ENCODE results near the gene SLCO4A1.

Gene SLCO4A1

DNA sequence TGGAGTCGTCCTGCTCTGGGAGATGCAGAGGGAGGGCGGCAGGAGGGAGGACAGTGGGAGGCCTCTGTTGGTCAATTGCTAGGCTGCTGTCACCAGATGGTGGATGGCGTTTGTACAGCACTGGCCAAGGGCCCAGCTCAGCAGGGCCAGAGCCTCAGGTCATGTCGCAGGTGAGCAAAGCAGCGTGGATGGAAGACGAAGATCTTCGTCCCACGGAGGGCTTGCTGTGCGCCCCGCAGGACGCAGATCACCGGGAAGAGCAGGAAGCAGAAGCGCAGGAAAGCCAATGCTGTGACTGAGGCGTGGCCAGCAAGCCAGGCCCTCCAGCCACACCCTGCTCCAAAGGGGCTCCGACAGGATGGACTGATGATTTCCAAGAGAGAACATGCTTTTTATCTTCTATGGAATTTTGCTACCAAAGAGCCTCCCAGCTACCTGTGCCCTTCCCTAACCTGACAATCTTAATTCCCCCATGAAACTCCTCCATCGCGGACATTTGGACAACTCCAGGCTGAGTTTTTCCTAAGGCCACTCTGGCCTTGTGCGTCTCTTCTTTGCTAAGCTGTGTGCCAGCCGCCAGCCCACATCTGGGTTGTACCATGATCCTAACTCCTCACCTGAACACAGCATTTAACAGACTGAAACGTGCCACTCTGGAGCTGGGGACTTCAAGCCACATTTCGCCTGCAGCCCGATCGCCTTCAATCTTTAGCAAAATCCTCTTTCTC is 3.5 kb upstream of the SLCO4A1 start:
- no peak for DNase-seq

GRCh38 chr20:62639765-62640164 is 2.5 kb upstream of the SLCO4A1 start:
- DNase-seq, result no peak

- DNase-seq, result no peak
These were observed 1.4 kb upstream of the SLCO4A1 start for GRCh38 chr20:62640870-62641269.

DNA sequence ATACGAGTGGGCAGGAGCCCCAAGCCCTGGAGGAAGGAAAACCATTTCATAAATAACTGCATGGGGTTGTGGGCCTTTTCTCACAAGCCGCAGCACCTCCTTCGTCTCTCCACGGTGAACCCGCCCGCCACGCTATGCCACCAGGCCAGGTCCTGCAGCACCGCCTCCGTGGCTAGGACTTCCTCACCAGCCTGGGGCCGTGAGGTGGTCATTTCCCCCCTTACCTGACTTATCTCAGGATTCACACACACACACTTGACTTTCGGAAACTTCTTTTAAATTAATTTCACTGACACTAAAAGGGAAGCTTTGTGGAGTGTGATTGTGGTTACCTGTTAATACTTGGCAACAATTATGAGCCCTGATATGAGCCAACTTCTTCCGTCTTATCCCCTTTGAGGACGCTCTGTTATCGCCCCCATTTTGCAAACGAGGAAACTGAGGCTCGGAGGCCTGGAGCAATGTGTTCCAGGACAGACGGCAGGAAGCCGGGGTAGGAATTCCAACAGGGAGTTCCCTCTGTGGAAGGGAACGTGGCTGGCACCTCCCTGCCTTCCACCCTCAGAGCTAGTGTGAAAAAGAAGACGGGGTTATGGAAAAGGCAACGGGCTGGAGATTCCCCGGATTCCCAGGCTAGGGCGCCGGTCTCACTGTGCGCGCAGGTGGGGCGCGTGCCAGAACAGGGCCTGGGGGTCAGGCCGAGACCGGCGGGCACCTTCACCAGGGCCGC is 817 bp upstream of the SLCO4A1 start:
- no peak for DNase-seq

- peak; percentile 48 for DNase-seq
These were observed 590 bp downstream of the SLCO4A1 start for GRCh38 chr20:62642666-62643520.

DNA sequence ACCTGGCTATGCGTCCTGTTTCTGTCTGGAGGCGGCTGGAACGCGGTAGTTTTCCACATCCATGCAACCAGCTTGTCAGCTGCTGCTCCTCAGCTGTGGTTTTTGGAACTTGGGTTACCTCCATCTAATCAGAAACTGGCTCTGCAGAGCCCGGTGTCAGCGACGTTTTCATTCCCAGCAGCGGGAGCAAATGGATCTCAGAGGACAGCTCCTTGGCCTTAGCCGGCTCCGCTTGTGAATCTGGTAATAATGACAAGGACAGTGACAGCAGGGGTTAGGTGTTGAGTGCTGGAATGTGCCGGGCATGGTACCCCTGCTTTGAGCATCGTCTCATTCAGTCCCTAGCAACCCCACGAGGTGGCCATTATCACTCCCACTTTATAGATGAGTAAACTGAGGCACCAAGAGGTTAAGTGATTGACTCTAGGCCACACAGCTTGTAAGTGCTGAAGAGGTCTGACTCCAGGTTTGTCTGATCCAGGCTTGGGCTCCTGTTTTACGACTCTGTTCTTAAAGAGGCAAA is 1.3 kb downstream of the SLCO4A1 start:
- DNase-seq, result no peak

GRCh38 chr20:62644044-62644795 is 1.9 kb downstream of the SLCO4A1 start:
- no peak for DNase-seq

- no peak for DNase-seq
These were observed 2.6 kb downstream of the SLCO4A1 start for GRCh38 chr20:62644802-62645496.

DNA sequence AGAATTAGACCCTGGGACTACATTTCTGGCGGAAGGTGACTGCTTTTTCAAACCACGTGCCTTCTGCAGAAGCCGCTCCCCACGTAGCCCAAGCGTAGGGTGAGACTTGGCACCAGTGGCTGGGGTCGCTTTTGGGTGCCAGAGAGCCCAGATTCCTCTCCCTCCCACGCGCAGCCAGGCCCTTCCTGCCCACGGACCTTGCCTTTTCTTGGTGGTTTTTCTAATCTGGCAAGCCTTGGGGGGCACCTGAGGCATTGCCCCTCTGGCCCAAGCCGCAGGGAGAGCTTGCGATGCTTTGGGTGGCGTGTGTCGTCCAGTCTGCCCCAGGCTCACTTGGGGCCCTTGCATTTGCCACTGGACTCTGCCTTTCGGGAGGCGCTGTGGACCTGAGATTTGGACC is 3.3 kb downstream of the SLCO4A1 start:
- no peak for DNase-seq

GRCh38 chr20:62646851-62647520 is 4.7 kb downstream of the SLCO4A1 start:
- no peak for DNase-seq

GRCh38 chr20:62647521-62648317 is 5.4 kb downstream of the SLCO4A1 start:
- no peak for DNase-seq

GRCh38 chr20:62648318-62648995 is 6.2 kb downstream of the SLCO4A1 start:
- no peak for DNase-seq

DNA sequence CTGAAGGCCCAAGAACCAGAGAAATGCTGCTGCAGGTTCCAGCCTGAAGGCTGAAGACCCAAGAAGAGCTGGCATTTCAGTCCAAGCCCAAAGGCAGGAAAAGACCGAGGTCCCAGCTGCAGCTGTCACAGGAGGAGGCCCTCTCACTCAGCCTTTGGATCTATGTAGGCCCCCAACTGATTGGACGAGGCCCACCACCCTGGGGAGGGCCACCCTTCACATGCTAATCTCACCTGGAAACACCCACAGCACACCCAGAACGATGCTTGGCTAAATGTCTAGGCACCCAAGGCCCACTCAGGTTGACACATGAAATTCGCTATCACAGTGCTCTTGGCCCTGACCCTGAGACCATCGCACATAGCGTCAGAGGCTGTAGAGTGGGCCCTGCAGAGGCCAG is 6.8 kb downstream of the SLCO4A1 start:
- no peak for DNase-seq

- no peak for DNase-seq
These were observed 8.4 kb downstream of the SLCO4A1 start for GRCh38 chr20:62650551-62651284.

DNA sequence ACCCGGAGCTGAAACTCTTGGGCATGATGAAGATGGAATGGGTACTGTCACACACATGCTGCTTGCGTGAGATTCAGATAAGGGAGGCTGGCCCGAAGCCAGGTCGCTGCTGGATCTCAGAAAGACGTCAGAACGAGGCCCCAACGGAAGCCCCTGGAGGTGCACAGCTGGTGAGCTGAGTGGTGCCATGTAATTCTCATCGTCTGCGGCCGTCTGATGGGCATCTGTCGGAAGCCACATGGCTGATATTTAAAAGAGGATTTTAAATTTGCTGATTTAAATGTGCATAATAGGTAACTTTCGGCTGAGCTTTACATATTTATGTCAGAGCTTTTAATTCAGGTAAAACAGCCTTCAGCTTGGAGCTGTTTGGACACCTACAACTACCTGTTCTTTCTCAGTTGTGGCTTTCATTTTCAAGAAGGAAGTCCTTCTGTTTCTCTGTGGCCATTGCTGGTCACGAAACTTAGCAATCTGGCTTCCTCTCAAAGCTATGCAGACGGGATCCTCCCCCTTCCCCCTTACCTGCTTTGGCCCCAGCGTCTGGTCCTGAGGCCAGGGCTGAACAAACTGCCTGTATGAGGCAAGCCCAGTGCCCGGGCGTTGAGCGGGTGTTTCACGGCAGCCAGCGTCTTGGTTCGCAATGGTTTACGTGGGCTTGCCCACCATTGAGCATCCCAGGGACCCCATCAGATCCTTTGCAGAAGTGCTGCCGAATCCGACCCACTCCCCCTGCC is 9.2 kb downstream of the SLCO4A1 start:
- DNase-seq, result peak; percentile 79

DNA sequence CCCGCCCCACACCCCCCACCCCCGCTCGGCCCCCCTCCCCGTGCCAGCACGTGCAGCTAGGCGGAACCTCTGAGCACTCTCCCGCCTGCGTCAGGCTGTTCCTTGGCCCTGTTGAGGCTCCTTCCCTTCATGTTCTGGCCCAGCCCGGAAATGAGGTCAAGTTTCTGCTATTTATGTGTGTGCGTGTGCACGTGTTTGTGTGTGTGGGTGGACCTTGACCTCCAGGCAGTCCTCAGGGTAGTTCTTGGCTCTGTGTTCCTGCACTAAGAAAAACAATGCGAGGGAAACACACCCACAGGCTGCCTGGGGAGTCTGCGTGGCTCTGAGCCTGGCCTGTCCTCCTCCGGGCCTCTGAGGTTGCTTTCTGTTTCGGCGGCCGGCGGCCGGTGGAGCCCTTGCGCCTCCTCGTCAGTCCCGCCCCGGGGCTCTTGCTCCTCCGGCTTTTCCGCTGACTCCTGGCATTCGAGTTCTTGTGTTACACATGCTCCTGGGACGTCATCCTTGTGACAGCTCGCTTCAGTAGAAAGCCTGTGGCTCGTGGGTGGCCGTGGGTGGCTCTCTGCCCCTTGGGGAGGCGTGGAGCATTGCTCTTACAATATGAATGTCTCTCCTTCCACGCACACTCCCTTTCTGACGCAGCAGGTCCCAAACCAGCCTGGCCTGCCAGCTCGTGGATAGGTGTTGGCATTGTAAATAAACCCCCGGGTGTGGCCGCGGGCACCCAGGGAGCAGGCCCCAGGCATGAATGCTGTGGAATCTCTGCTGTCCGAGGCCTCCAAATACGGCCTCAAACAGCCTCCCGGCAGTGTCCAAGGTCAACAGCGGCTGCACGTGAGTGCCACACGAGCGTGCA is 10.0 kb downstream of the SLCO4A1 start:
- DNase-seq, result peak; percentile 77

DNA sequence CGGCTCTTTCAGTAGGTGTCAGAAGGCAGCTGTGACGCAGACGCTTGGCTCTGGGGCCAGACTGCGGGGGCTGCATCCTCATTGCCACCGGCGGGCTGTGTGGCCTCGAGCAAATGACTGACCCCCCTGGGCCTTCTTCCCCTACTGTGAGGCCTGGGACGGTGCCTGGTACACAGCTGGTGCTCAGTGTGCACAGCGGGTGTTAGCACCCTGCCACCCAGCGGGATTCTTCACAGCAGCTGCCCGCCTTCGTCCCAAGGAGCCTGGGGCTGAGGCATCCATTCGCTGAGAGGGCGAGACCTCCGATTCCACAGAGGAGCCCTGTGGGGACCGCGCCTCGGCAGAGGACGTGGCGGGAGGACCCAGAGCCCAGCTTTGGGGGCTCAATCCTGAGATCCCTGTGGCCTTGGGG is 10.6 kb downstream of the SLCO4A1 start:
- DNase-seq, result no peak

All from CD4-positive, alpha-beta T cell treated with Interleukin-21 for 1 hour (primary cell).